Measurements from ENCODE around the gene FRMPD1.
"Not testable (repeated sequence)": the region's sequence is repeated elsewhere in the genome, so short reads cannot be mapped to it uniquely, and the experiment has no call there.

Gene FRMPD1

DNA sequence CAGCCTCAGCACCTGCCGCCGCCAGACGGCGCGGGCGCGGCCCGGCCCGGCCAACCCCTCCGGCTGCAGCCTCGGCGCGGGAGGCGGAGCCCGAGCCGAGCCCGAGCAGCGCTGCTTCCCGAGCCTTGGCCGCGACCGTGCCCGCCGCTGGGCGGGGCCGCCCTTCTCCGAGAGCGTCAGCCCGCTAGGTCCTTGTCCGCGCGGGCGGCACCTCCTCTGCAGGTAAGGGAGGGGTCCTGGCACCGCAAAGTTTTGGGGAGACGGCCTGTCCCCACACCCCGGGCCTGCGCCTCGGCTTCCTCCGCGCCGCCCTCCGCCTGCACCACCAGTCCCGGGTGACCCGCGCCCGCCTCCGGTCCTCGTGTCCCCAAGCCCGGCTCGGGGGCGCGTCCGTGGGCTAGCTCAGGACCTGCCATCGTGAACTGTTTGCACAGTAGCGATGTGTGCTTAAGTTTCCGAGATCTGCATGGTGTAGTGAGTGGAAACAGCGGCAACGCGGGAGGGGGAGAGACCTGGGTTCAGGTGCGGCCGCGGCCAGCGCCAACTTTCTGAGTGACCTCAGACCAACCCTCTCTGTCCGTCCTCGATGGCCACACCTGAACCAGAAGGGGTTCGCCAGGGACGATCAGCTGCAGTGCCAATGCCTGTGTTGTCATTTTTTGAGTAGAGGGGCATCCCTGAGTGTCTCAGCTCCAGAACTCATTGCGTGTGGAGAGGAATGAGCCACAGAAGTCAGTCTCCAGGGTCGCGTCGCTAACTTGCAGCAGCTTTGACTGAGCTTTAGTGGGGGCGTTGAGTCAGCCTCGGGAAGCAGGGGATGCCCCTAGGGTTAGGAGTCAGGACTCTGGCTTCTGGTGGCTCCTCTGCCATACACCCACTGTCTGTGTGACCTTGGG is at the start of gene FRMPD1:
FRMPD1 (plus strand) TSS at position 82 of the 896 bp plus-strand sequence. CDS start 41,688 bp downstream, outside the sequence.
- DNase-seq: peak; percentile 46

DNA sequence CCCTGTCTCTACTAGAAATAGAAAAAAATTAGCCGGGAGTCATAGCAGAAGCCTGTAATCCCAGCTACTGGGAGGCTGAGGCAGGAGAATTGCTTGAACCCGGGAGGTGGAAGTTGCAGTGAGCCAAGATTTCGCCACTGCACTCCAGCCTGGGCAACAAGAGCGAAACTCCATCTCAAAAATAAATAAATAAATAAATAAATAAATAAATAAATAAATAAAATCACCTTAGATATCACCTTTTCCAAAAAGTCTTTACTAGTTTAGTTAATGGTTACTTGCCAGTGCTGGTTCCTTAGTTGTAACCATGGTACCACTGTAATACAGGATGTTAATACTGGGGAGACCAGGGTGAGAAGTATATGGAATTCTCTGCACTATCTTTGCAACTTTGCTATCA is 48.7 kb upstream of the FRMPD1 start:
- not testable (repeated sequence) for DNase-seq

- DNase-seq: no peak
Observed at GRCh38 chr9:37602817-37603216, 47.9 kb upstream of the FRMPD1 start.

GRCh38 chr9:37604296-37604695 is 46.5 kb upstream of the FRMPD1 start:
- no peak for DNase-seq

DNA sequence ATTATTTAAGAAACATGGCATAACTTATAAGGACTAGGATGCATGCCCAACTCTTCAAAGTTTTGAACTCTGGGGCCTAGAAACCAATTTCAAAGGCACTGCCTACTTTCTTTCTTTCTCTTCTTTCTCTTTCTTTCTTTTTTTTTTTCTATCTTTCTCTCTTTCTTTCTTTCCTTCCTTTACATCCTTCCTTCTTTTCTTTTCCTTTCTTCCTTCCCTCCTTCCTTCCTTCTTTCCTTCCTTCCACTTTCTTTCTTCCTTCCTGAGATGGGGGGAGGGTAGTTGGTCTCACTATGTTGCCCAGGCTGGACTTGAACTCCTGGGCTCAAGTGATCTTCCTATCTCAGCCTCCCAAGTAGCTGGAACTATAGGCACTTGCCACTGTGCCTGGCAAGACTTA is 42.5 kb upstream of the FRMPD1 start:
- no peak for DNase-seq

- no peak for DNase-seq
Observed at GRCh38 chr9:37609735-37610397, 40.9 kb upstream of the FRMPD1 start.

- DNase-seq: no peak
Observed at GRCh38 chr9:37611014-37611413, 39.7 kb upstream of the FRMPD1 start.

DNA sequence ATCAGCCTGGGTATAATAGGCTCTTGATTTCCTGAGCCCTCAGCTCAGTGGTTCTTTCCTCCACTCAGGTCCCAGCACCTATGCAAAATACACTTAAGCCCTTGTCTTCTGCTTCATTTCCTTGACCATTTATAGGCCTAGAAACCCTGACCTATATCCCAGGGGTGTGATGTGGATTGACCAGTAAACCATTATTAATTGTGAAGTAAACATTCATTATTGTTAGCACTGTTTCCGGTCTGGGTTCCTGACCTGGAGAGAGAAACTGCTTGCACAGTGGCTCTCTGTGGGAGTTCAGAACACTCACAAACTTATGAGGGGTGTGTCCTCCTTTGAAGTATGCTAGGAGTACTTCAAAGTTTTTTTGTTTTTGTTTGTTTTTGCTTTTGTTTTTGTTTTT is 38.8 kb upstream of the FRMPD1 start:
- no peak for DNase-seq

DNA sequence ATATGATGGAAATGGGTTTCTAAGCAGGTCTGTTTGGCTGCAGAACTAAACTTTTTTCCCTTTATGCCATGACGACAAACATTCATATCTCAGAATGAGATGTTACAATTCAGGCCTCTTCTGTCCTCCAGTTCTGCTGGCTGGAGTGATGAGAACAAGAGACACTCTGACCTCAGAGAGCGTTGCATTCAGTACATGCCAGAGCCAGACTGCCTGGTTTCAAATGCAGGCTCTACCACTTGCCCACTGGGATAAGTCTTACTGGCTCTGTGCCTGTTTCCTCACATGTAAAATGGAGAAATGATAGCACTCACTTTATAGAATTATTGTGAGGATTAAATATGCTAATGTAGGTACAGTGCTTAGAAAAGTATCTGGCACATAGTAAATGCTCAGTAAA is 33.6 kb upstream of the FRMPD1 start:
- DNase-seq: no peak

DNA sequence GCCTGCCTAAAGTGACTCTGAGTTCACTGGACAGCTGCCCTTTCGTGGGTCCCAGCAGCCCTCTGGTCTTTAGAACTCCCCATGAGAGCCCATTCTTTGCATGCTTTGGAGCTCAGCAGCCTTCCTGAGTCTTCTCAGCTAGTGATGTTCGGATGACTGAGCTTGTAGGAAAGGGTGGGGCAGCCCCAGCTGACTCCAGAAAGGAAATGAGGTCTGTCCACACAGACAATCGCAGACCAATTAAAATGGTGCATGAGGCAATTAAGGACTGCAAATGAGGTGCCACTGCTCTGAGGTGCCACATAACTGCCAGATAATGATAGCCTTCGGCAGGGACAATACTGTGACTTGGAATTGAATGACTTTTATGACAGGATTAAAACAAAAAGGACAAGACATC is 32.9 kb upstream of the FRMPD1 start:
- DNase-seq: no peak

- DNase-seq: no peak
Observed at GRCh38 chr9:37618817-37619216, 31.9 kb upstream of the FRMPD1 start.

DNA sequence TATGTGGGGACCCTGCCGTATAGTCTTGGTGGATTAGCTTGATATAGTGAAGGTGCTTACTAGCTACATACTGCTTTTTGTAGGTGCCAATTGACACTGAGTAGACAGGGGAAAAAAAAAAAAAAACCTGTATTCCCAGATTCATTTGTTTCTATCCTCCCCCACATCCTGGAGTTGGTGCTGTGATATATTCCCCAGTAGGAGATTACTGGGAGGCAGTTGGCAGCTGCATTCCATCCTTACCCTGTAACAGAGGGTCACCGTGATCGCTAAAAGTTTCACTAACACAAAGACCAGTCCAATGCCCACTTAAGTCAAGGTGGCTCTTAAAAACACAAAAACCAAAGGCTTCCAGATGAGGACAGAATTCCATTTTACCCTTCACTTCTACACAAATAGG is 30.9 kb upstream of the FRMPD1 start:
- no peak for DNase-seq

DNA sequence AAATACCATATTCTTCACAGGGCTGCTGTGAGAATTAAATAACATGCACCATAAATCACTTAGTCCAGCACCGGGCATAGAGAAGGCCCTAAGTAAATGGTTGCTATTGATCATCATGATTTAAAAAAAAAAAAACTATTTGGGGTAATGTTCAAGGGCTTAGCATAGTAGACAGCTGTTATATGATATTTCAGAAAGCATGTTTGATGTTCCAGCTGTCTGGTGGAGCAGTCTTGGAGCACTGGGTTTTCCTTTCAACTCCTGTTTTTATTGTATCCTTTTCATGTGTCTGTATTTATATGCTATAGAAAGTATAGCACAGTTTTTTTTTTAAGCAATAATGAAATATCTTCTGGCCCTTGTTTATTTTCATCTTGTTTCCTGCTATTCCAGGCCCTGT is 30.4 kb upstream of the FRMPD1 start:
- no peak for DNase-seq

GRCh38 chr9:37621273-37622121 is 29.3 kb upstream of the FRMPD1 start:
- no peak for DNase-seq

DNA sequence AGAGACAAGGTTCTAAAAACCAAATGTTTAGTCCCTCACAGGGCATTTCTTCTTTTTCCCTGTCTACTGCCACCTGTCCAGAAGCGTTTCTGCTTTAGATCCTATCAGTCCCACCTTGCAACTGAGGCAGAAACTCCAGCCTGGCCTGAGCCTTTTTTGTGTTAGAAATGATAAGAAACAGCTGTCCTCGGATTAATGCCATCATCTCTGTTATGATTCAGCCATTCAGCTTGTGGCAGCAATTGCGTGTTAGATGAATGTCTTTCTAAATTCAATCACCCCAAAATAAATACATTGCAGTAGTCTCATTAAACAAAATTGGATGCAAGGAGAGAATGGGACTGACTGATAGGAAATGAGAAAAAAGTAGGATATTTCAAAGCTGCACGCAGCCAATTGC is 28.3 kb upstream of the FRMPD1 start:
- DNase-seq: no peak

- no peak for DNase-seq
Observed at GRCh38 chr9:37623267-37623666, 27.5 kb upstream of the FRMPD1 start.

DNA sequence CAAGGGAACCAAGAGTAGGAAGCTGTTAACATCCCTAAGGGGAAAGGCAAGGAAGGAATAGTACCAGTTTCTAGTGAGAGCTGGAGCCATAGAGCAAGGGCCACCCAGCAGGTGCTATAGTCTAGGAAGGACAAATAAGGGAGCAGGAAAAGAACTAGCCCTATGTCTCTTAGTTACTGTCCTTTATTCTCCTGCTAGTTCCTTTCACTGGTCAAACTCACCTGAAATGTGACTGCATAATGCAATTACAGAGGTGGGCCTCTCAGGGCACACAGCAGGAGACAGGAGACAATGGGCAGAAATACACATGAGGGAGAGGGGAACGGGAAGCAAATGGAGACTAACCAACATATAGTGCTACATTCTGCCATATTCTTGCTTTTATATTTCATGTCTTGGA is 26.7 kb upstream of the FRMPD1 start:
- DNase-seq: no peak

DNA sequence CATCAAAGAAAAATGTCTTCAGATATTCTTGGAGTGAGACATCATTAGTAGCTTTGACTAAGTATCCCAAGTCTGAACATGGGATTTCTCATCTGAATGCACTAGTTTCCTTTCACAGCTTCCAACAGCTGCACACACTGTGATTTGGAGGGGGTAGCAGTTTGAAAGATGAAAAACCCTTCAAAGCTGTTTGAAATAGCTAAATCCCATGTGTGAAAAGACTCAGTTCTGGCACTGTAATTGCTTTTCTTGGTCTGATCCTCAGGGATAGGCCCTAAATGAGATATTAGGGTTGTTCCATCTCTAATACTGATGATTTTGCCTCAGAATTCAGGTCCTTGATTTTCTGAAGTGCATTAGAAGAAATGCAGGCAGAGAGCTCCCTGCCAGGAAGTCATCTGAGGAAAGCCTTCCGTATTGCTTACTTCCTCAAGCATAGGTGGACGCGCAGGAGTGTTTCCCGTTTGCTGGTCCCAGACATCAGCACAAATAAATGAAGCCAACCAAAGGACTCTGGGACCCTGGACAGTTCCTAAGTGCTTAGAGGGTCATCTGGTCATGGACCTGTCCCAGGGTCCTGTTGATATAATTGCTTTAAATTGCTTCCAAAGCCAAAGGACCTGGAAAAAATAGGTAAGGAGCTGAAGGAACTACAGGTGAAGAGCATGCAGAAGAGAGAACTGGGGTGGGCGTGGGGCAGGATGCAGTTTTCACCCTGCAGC is 25.6 kb upstream of the FRMPD1 start:
- no peak for DNase-seq

DNA sequence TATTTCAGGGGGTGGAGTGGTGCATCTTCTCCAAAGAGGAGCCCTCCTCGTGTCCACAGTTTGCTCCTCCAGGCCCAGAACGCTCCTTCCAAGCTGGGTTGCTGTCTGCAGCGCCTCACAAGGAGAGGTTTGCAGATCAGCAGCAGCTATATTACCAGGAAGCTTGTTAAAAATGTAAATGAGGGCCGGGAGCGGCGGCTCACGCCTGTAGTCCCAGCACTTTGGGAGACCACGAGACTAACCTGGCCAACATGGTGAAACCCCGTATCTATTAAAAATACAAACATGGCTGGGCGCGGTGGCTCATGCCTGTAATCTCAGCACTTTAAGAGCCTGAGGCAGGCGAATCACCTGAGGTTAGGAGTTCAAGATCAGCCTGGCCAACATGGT is 25.0 kb upstream of the FRMPD1 start:
- DNase-seq: no peak

DNA sequence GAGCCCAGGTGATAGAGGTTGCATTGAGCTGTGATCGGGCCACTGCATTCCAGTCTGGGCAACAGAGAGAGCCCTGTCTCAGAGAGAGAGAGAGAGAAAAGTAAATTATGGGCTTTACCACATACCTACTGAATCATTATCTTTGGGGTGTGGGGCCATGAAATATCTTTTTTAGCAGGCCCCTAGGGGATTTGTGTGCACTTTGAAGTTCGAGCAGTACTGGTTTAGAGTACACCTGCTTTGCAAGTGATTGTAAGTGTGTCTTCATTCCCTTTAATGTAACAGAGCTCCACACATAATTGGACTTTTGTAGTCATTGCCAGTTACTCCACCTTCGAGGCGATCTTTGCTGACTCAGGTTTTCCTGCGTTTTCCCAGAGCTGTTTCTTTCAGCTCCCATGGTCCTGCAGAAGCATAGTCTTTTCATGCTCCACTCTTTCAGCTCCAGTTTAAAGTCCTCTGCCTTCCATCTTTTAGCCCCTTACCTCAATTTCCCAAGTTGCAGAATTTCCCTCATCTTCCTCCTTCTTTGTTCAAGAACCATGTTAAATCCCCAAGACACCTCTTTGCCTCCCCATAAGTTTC is 24.0 kb upstream of the FRMPD1 start:
- DNase-seq: no peak

- DNase-seq: no peak
Observed at GRCh38 chr9:37632479-37632878, 18.3 kb upstream of the FRMPD1 start.

- DNase-seq: no peak
Observed at GRCh38 chr9:37635808-37636207, 14.9 kb upstream of the FRMPD1 start.

All from activated effector memory CD4-positive, alpha-beta T cell treated with Interleukin-2 at 50 U/mL for 16 hours (primary cell).